CD4-positive, alpha-beta T cell (primary cell): ENCODE measurements around the gene PRDM16. TPM values are rescaled to one million over a fixed set of nuclear protein-coding genes. Genes with fewer than 3 reads are reported as not detected.

Experiments used
- ATAC-seq: fragments of 200-7000 bp; cut with Tn5 transposase; one replicate; pipeline ENCODE4 v1.10.0; 2022; ENCODE audit warnings: mild to moderate bottlenecking; ENCODE audit not compliant: poor library complexity
- CTCF ChIA-PET: fragments of 350-600 bp; sonication (Branson Sonifier 250); formaldehyde crosslinking; loops from one replicate; lab custom pipeline; 2021; ENCODE audit warnings: antibody characterized with exemption, inconsistent platforms; lab: Charles Lee
- POLR2A ChIA-PET: fragments of 350-600 bp; sonication (Branson Sonifier 250); formaldehyde crosslinking; loops from one replicate; lab custom pipeline; 2021; ENCODE audit warnings: antibody characterized with exemption, inconsistent platforms; lab: Charles Lee
- DNase-seq, 14 experiments: peaks; one replicate each; pipeline ENCODE4 v3.0.0-alpha.2; 2013 to 2020; ENCODE audit warnings: mixed read lengths in 2 of 14
- H3K27ac ChIP-seq, 2 donors: one replicate each; pipeline versions ENCODE4 v1.5.1 to v1.7.0; 2013; ENCODE audit warnings: low read length in 2 of 2, low read depth in 1 of 2, mild to moderate bottlenecking in 1 of 2
- H3K27me3 ChIP-seq, 2 experiments: 1 replicate in 1 of 2; 2 replicates in 1 of 2; pipeline versions ENCODE4 v1.6.1 to v1.7.0; 2013; ENCODE audit warnings: low read length in 2 of 2, control low read depth in 1 of 2, mild to moderate bottlenecking in 1 of 2, moderate library complexity in 1 of 2; ENCODE audit not compliant: insufficient read depth in 2 of 2, control insufficient read depth in 1 of 2
- H3K36me3 ChIP-seq: one replicate; pipeline ENCODE4 v1.6.1; 2013; ENCODE audit warnings: low read length, control low read depth; ENCODE audit not compliant: insufficient read depth
- H3K4me1 ChIP-seq: one replicate; pipeline ENCODE4 v1.6.1; 2013; ENCODE audit warnings: low read length, control low read depth; ENCODE audit not compliant: insufficient read depth
- H3K4me3 ChIP-seq: one replicate; pipeline ENCODE4 v1.5.1; 2013; ENCODE audit warnings: mild to moderate bottlenecking, low read length, moderate library complexity
- H3K9me3 ChIP-seq, 2 experiments: 1 replicate in 1 of 2; 2 replicates in 1 of 2; pipeline versions ENCODE4 v1.6.1 to v1.7.0; 2013; ENCODE audit warnings: low read length in 2 of 2, mild to moderate bottlenecking in 2 of 2, control low read depth in 1 of 2, moderate library complexity in 1 of 2; ENCODE audit not compliant: control insufficient read depth in 1 of 2, insufficient read depth in 1 of 2
- H3K27ac Mint-ChIP-seq: one replicate; pipeline ENCODE4 v1.8.0; 2020; ENCODE audit warnings: mixed read lengths
- H3K27me3 Mint-ChIP-seq: one replicate; pipeline ENCODE4 v1.8.0; 2021; ENCODE audit warnings: mixed read lengths
- H3K36me3 Mint-ChIP-seq: one replicate; pipeline ENCODE4 v1.8.0; 2021; ENCODE audit warnings: low read depth, mixed read lengths
- H3K4me1 Mint-ChIP-seq: one replicate; pipeline ENCODE4 v1.8.0; 2021; ENCODE audit warnings: low read depth, mixed read lengths
- H3K4me3 Mint-ChIP-seq: one replicate; pipeline ENCODE4 v1.8.0; 2020; ENCODE audit warnings: mild to moderate bottlenecking, mixed read lengths
- H3K9me3 Mint-ChIP-seq: one replicate; pipeline ENCODE4 v1.8.0; 2020; ENCODE audit warnings: mixed read lengths
- CTCF ChIP-seq: fragments of 200-600 bp; IDR thresholded peaks from one replicate; pipeline ENCODE4 v1.8.0; 2022; ENCODE audit warnings: antibody characterized with exemption, mild to moderate bottlenecking
- intact Hi-C, 2 experiments: fragments of 100-400 bp; cut with DNase I in 1 of 2; cut with micrococcal nuclease in 1 of 2; formaldehyde crosslinking; loops; one replicate each; pipeline versions ENCODE4 v1.15.1 to v1.9.0; 2023 to 2025; cut with DNase I, micrococcal nuclease
- total RNA-seq, 174 experiments: library from RNA in 2 of 174; stranded (reverse) in 2 of 174; gene quantifications; one replicate each; pipeline ENCODE4 v1.2.3 and lab custom pipeline; 2021 to 2026

The PRDM16 gene
- total RNA-seq, 2 experiments from 2014 or later, result not detected

- H3K4me1 ChIP-seq, result peaks cover 8% of the 10 kb centered on the region
- no peaks in the 10 kb centered on the region for H3K36me3 ChIP-seq
- Mint-ChIP-seq H3K27me3 (peaks cover 17% of the 10 kb centered on the region), H3K4me1 (peaks cover 8% of the 10 kb centered on the region), H3K36me3 (no peaks in the 10 kb centered on the region), H3K9me3 (peaks cover 6% of the 10 kb centered on the region), H3K27ac (peak overlapping the region; percentile 61), H3K4me3 (no peak overlapping the region)
- no peak overlapping the region for H3K27ac ChIP-seq
- no peak for ATAC-seq
- H3K27me3 ChIP-seq, result peaks cover 7 to 9% of the 10 kb centered on the region in 2 experiments
- intact Hi-C loops, result no loop called here
- H3K9me3 ChIP-seq, result peaks cover 11 to 29% of the 10 kb centered on the region in 2 experiments
- no peak for DNase-seq
- CTCF ChIA-PET, result no interaction called here
- POLR2A ChIA-PET, result no interaction called here
- H3K4me3 ChIP-seq, result no peak overlapping the region
- no peak for TF ChIP-seq CTCF
These were observed 245.7 kb downstream of the PRDM16 start for GRCh38 chr1:3314491-3315381.

DNA sequence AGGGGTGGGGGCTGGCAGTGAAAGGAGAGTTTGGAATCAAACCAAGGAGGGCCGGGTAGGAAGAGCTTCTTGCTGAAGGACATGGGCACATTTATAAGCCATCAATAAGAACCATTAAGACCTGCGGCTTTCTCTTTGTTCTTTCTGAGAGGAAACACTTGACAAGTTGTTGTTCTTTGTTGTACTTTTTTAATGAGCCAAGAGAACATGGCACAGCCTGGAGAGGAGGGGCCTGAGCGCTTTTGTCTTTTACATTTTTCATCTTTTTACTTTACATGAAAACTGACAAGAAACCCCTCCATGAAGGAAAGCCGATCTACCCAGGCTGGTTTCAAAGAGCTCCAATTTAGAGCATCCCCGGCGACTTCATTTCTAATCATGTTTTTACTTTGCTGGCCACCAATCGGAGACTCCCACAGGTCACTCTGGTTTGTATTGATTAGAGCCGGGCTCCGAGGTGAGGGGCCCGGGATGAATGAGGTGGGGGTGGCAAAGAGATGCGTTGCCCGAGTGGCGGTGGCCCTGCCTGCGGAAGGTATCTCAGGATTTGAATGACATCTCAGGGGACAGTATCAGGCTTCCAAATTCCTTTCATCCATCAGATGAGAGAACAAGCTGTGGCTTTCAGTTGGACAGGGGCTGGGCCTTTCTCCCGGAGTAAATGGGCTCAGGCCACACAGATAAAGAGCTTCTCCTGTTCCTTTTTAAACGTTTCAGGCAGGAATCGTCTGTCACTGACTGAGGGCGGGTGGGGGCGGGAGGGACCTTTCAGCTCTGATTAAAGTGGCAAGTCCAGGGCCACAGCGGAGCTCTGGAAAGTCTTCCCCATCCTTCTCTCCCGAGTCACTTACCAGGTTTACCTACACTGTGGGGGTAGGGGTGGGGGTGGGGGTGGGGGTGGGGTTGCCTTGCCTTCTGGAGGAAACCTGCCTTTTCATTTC is 246.7 kb downstream of the PRDM16 start:
- H3K36me3 ChIP-seq, result no peaks in the 10 kb centered on the region
- CTCF ChIA-PET, result no interaction called here
- peak overlapping the region; percentile 72 to 81 for H3K27ac ChIP-seq
- Mint-ChIP-seq H3K4me3 (no peak overlapping the region), H3K36me3 (no peaks in the 10 kb centered on the region), H3K4me1 (peaks cover 13% of the 10 kb centered on the region), H3K9me3 (peaks cover 6% of the 10 kb centered on the region), H3K27ac (peak overlapping the region; percentile 92), H3K27me3 (peaks cover 15% of the 10 kb centered on the region)
- DNase-seq (no peak), ATAC-seq (no peak)
- POLR2A ChIA-PET, result no interaction called here
- TF ChIP-seq CTCF, result no peak
- no peak overlapping the region for H3K4me3 ChIP-seq
- H3K27me3 ChIP-seq, result peaks cover 7 to 9% of the 10 kb centered on the region in 2 experiments
- intact Hi-C loops, result no loop called here
- peaks cover 11 to 29% of the 10 kb centered on the region in 2 experiments for H3K9me3 ChIP-seq
- peaks cover 11% of the 10 kb centered on the region for H3K4me1 ChIP-seq

- TF ChIP-seq CTCF, result no peak
- peak; percentile 90 for ATAC-seq
- Histone ChIP-seq H3K27me3 (peaks cover 6 to 7% of the 10 kb centered on the region in 2 experiments), H3K4me3 (no peak overlapping the region), H3K9me3 (peaks cover 11 to 29% of the 10 kb centered on the region in 2 experiments), H3K4me1 (peaks cover 11% of the 10 kb centered on the region), H3K27ac (peak overlapping the region; percentile 72 to 81), H3K36me3 (no peaks in the 10 kb centered on the region)
- peaks cover 6% of the 10 kb centered on the region for H3K9me3 Mint-ChIP-seq
- intact Hi-C loops, result no loop called here
- peak in 5 of 14 experiments; percentile 5 to 66 (median 37) for DNase-seq
- H3K27ac Mint-ChIP-seq, result peak overlapping the region; percentile 92
- H3K36me3 Mint-ChIP-seq, result no peaks in the 10 kb centered on the region
- POLR2A ChIA-PET, result no interaction called here
- CTCF ChIA-PET, result no interaction called here
- peaks cover 10% of the 10 kb centered on the region for H3K27me3 Mint-ChIP-seq
- peaks cover 13% of the 10 kb centered on the region for H3K4me1 Mint-ChIP-seq
- no peak overlapping the region for H3K4me3 Mint-ChIP-seq
These were observed 247.4 kb downstream of the PRDM16 start for GRCh38 chr1:3316340-3316943.
